ENCODE results near the gene ATP6V1C2. TPM values are rescaled to one million over a fixed set of nuclear protein-coding genes. Genes with fewer than 3 reads are reported as not detected.
A peak's percentile ranks its signal among the peaks of the same experiment; 100 is the strongest.

ATP6V1C2 gene
- total and polyA plus RNA-seq, 2 of the 4 experiments (the other 2 are of a cell fraction): not detected

DNA sequence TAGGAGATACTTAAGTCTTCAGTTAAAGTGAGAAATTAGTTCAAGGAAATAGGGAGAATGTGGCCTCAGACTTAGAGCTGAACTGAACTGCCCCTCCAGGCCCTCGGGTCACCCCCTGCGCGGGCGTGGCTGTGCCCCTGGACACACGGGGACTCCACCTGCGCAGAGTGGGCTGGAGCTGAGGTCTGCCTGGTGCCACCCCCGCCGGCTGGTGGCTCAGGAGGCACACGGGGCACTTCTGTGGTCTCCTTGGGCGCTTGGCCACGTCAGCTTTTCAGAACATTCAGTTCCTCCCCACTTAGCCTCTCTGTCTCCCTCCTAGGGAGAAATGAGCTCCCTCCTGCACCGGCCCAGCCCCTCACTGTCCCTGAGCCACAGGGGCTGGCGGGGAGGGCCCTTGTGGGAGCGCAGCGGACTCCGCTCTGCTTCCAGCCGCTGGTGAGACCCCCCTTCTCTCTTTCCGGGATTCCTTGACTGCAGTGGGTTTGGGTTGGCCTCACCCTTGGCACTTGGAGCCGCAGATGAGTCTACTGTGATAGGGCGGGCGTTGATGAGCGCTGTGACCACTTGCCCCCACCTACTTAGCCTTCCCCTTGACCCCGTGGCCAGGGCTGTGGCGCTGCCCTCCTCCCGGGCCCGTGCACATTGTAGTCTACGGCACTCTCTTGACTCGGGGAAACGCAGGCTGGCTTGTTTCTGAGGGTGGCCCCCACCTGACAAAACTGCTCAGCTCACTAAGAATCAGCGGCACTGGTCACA is 109.4 kb downstream of the ATP6V1C2 start:
- H2BK15ac ChIP-seq (ENCODE audit: low read depth, low read length): no peak overlapping the region
- no peak overlapping the region for H3K18ac ChIP-seq (ENCODE audit: low read depth, low read length)
- no peak overlapping the region for H3K14ac ChIP-seq (replicated peaks; ENCODE audit: low read depth, low read length)
- intact Hi-C loops (cut with micrococcal nuclease) (loop anchor here (5.0 to 10.0 kb wide), 2 partner anchors 81 to 614 kb away; partner anchors contain the start of gene KCNF1), dilution Hi-C loops (cut with HindIII; ENCODE audit: low sequenced_read_pairs, unreplicated experiment) (no loop called here), in situ Hi-C loops (cut with MboI; ENCODE audit: low sequenced_read_pairs) (loop anchor here (10.0 kb wide), 2 partner anchors 614 to 754 kb away; no protein-coding TSS in a partner anchor)
- no peaks in the 10 kb centered on the region for H3K9me1 ChIP-seq (ENCODE audit: insufficient read depth, low read length)
- no peaks in the 10 kb centered on the region for H4K20me1 ChIP-seq (ENCODE audit: insufficient read depth, low read length)
- H3K4ac ChIP-seq (ENCODE audit: low read depth, low read length): no peak overlapping the region
- no peak overlapping the region for H3K4me3 ChIP-seq (ENCODE audit: insufficient read depth, low read depth, low read length)
- peaks cover 41% of the 10 kb centered on the region for H3K27me3 ChIP-seq (ENCODE audit: control insufficient read depth, insufficient read depth, low read length)
- DNase-seq: no peak
- ATAC-seq (ENCODE audit: low read depth): no peak
- H3K27ac ChIP-seq (ENCODE audit: insufficient read depth, low read length): no peak overlapping the region
- no peak overlapping the region for H4K8ac ChIP-seq (ENCODE audit: low read depth in 2 of 2, low read length in 2 of 2)
- POLR2A ChIA-PET (ENCODE audit: unreplicated experiment): no interaction called here
- H3K79me1 ChIP-seq (ENCODE audit: low read depth in 1 of 2, low read length in 2 of 2): no peaks in the 10 kb centered on the region
- H4K91ac ChIP-seq (ENCODE audit: insufficient read depth, low read depth, low read length): no peak overlapping the region
- no peak overlapping the region for H3K56ac ChIP-seq (ENCODE audit: extremely low read depth, insufficient read depth, low read length)
- TF ChIP-seq, protein P1, sequence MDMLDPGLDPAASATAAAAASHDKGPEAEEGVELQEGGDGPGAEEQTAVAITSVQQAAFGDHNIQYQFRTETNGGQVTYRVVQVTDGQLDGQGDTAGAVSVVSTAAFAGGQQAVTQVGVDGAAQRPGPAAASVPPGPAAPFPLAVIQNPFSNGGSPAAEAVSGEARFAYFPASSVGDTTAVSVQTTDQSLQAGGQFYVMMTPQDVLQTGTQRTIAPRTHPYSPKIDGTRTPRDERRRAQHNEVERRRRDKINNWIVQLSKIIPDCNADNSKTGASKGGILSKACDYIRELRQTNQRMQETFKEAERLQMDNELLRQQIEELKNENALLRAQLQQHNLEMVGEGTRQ (IDR thresholded peaks at IDR 0.05; ENCODE audit: low read depth, low read length): no peak
- TF ChIP-seq CEBPB (IDR thresholded peaks at IDR 0.05; ENCODE audit: low read depth, low read length) (no peak), SMC3 (IDR thresholded peaks at IDR 0.05; ENCODE audit: low read depth, low read length) (no peak)
- no peak overlapping the region for H4K5ac ChIP-seq (ENCODE audit: low read depth, low read length)
- CTCF ChIA-PET: interaction anchor here (2.6 kb wide), 1 partner anchor 292 kb away, joined by 35 read pairs; no protein-coding TSS in a partner anchor
- H3K9me3 ChIP-seq (ENCODE audit: control insufficient read depth, insufficient read depth, low read length): no peaks in the 10 kb centered on the region
- H3K9ac ChIP-seq (ENCODE audit: low read depth, low read length): no peak overlapping the region
- BruUV-seq (replicated peaks): no TSS peak
- peak overlapping the region; percentile 58 for H2AFZ ChIP-seq (replicated peaks; ENCODE audit: low read length, poor library complexity)
- no peaks in the 10 kb centered on the region for H3K36me3 ChIP-seq (ENCODE audit: control insufficient read depth, insufficient read depth, low read length)
- no peak overlapping the region for H2BK5ac ChIP-seq (ENCODE audit: low read depth, low read length, poor library complexity, severe bottlenecking)
- H2AK9ac ChIP-seq (replicated peaks; ENCODE audit: low read depth, low read length, poor library complexity): peak overlapping the region; percentile 61
- no peak overlapping the region for H3K23ac ChIP-seq (ENCODE audit: low read depth, low read length)
- no peak overlapping the region for H3K4me2 ChIP-seq (ENCODE audit: low read depth, low read length)
- H2BK120ac ChIP-seq (ENCODE audit: low read depth, low read length): no peak overlapping the region
- H2AK5ac ChIP-seq (ENCODE audit: low read depth, low read length): no peak overlapping the region
- H3K4me1 ChIP-seq (ENCODE audit: control insufficient read depth, insufficient read depth, low read length): no peaks in the 10 kb centered on the region
- H2BK20ac ChIP-seq (ENCODE audit: low read depth, low read length): no peak overlapping the region
- WGBS, 2 experiments (ENCODE audit: extremely low coverage in 2 of 2, insufficient read length in 1 of 2): 69% methylated on average over 17 of the region's 30 CpGs; no CpG with 5 or more reads in 1 of the 2 experiments
